OCI-LY7 (cell line): ENCODE results near the gene CTU2.

ENCODE experiments used
- CTCF ChIP-seq: fragments of 200-600 bp; sonication (generic); conservative IDR thresholded peaks from 2 replicates; pipeline ENCODE4 v1.5.1; 2014; ENCODE audit warnings: mild to moderate bottlenecking, antibody characterized with exemption, low read length, moderate library complexity, mixed read lengths
- EZH2phosphoT487 ChIP-seq: fragments of 200-600 bp; sonication (generic); IDR thresholded peaks from 2 replicates; pipeline ENCODE4 v1.6.1; 2018; ENCODE audit warnings: low read depth, borderline replicate concordance, mild to moderate bottlenecking, mixed run types, antibody characterized with exemption, low read length, moderate library complexity, mixed read lengths

GRCh38 chr16:88687254-88687576 is 19.1 kb upstream of the CTU2 start:
- TF ChIP-seq CTCF: no peak
- TF ChIP-seq EZH2phosphoT487: no peak
